ENCODE measurements around the gene WDR77.

The WDR77 gene

GRCh38 chr1:111399792-111400610 lies 49.1 kb downstream of the WDR77 start:
- no peaks in the 10 kb centered on the region for H3K27me3 ChIP-seq (ENCODE audit: control insufficient read depth, insufficient read depth, low read length)
- no peak overlapping the region for H3K9ac ChIP-seq (ENCODE audit: low read length)
- H3K4me1 ChIP-seq (ENCODE audit: control insufficient read depth, low read depth, low read length): no peaks in the 10 kb centered on the region
- no peak overlapping the region for H3K4me3 ChIP-seq (ENCODE audit: low read length)
- no peak overlapping the region for H3K27ac ChIP-seq (ENCODE audit: low read length)
- no peaks in the 10 kb centered on the region for H3K36me3 ChIP-seq (ENCODE audit: control insufficient read depth, low read depth, low read length)
- no peaks in the 10 kb centered on the region for H3K9me3 ChIP-seq (ENCODE audit: control insufficient read depth, low read depth, low read length)

DNA sequence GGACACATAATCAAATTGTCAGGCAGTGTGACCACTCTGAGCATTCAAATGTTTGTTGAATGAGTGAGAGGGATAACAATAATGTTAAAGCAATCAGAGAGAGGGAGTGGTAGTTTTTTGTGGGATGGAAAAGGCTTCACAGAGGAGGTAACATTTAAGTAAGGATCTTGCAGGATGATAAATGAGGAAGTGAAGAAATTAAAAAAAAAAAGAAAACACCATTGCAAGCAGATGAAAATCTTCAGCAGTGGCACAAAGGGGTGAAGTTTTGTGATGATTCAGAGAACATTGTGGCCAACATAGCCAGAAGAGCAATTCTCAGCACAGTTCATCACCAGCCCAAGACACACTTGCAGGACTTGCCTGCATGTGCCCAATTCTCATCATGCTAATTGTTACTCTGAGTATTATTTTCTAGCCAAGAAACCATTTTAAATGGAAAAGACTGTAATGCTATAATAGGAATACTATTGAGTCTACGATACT lies 56.6 kb downstream of the WDR77 start:
- no peak overlapping the region for H3K27ac ChIP-seq (ENCODE audit: low read length)
- H3K4me3 ChIP-seq (ENCODE audit: low read length): no peak overlapping the region
- H3K9ac ChIP-seq (ENCODE audit: low read length): no peak overlapping the region
- no peaks in the 10 kb centered on the region for H3K4me1 ChIP-seq (ENCODE audit: control insufficient read depth, low read depth, low read length)
- no peaks in the 10 kb centered on the region for H3K36me3 ChIP-seq (ENCODE audit: control insufficient read depth, low read depth, low read length)
- H3K9me3 ChIP-seq (ENCODE audit: control insufficient read depth, low read depth, low read length): no peaks in the 10 kb centered on the region
- H3K27me3 ChIP-seq (ENCODE audit: control insufficient read depth, insufficient read depth, low read length): no peaks in the 10 kb centered on the region

DNA sequence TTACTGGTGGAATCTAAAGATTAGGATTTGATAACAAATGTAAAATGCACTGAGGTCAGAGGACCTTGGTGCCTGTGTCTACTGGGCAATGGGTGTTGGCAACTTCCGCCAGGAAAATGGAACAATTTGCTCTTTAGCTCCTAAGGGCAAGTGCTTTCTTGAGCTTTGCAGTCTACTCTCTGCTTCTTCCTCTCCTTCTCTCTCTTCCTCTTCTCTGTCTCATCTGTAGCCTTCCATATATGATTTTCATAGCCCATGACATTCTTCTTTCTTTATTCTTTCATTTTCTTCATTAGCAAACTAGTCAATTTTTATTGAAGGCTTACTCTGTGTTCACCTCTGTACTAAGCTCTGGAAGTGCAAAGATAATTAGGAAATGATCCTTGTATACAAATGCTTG lies 57.0 kb downstream of the WDR77 start:
- Histone ChIP-seq H3K27me3 (ENCODE audit: control insufficient read depth, insufficient read depth, low read length) (no peaks in the 10 kb centered on the region), H3K36me3 (ENCODE audit: control insufficient read depth, low read depth, low read length) (no peaks in the 10 kb centered on the region), H3K27ac (ENCODE audit: low read length) (no peak overlapping the region), H3K9ac (ENCODE audit: low read length) (no peak overlapping the region), H3K9me3 (ENCODE audit: control insufficient read depth, low read depth, low read length) (no peaks in the 10 kb centered on the region), H3K4me3 (ENCODE audit: low read length) (no peak overlapping the region), H3K4me1 (ENCODE audit: control insufficient read depth, low read depth, low read length) (no peaks in the 10 kb centered on the region)

Data from iPS-18a (cell line).